K562 (cell line): ENCODE measurements around the gene MCM7. TPM values are rescaled to one million over a fixed set of nuclear protein-coding genes. Genes with fewer than 3 reads are reported as not detected.

Experiments
- L3MBTL2 ChIP-seq: fragments of 450-650 bp; IDR thresholded peaks from 2 replicates; pipeline ENCODE4 v1.6.1; 2016; ENCODE audit warnings: mild to moderate bottlenecking, moderate library complexity
- MYBL2 ChIP-seq, 2 experiments: fragments of 450-650 bp in 1 of 2; sonication (generic) in 1 of 2; formaldehyde crosslinking in 1 of 2; IDR thresholded peaks; 2 replicates each; pipeline versions ENCODE4 v1.6.1 to v1.8.1; 2017 to 2022; ENCODE audit warnings: borderline replicate concordance in 1 of 2, inconsistent platforms in 1 of 2, low read depth in 1 of 2, mild to moderate bottlenecking in 1 of 2, missing genetic modification reagents in 1 of 2, moderate library complexity in 1 of 2
- NEUROD1 ChIP-seq: fragments of 150-350 bp; IDR thresholded peaks from 2 replicates; pipeline ENCODE4 v1.6.1; 2014; ENCODE audit warnings: borderline replicate concordance, low read length, low read depth; ENCODE audit not compliant: partially characterized antibody
- NONO ChIP-seq, 2 experiments: fragments of 200-400 bp in 1 of 2; fragments of 450-650 bp in 1 of 2; formaldehyde crosslinking in 1 of 2; IDR thresholded peaks; 2 replicates each; pipeline ENCODE4 v1.6.1; 2017; ENCODE audit warnings: low read depth in 2 of 2, mild to moderate bottlenecking in 2 of 2, moderate library complexity in 2 of 2, low read length in 1 of 2
- ZNF431 ChIP-seq: sonication (generic); formaldehyde crosslinking; IDR thresholded peaks from 2 replicates; pipeline ENCODE4 v1.8.0; 2022; ENCODE audit warnings: mild to moderate bottlenecking, missing genetic modification reagents
- polyA plus RNA-seq, 8 experiments: library from polyadenylated mRNA; depleted of rRNA in 4 of 8; stranded (reverse) in 5 of 8; unstranded in 3 of 8; fragments of >200 nt; fragmentation: Nextera tagmentation in 2 of 8; fragmentation: Illumina TruSeq in 1 of 8; extraction: Ambion mirVana in 2 of 8; extraction: Trizol in 1 of 8; gene quantifications; 2 replicates each; pipeline versions ENCODE4 v1.2.1 to v1.2.3, GENCODE V29; 2011 to 2014; ENCODE audit warnings: inconsistent platforms in 1 of 8, missing spikeins in 1 of 8
- total RNA-seq, 7 experiments: library from RNA; depleted of rRNA in 6 of 7; stranded (reverse); fragments of >200 nt in 6 of 7; fragmentation: Illumina TruSeq in 2 of 7; extraction: Trizol in 2 of 7; gene quantifications; 2 replicates each; pipeline versions ENCODE4 v1.2.1 to v1.2.3, GENCODE V29; 2011 to 2021; ENCODE audit warnings: low replicate concordance in 1 of 7
- TF ChIP-seq, protein P1 (sequence below), 2 experiments: fragments of 450-650 bp; formaldehyde crosslinking in 1 of 2; IDR thresholded peaks; 2 replicates each; pipeline versions ENCODE4 v1.4.0 to v1.6.1; 2014 to 2020; ENCODE audit warnings: mild to moderate bottlenecking in 2 of 2, borderline replicate concordance in 1 of 2, low read depth in 1 of 2
- TF ChIP-seq, protein P2 (sequence below): fragments of 450-650 bp; IDR thresholded peaks from 2 replicates; pipeline ENCODE4 v1.6.1; 2016; ENCODE audit warnings: low read depth
- TF ChIP-seq, protein P3 (sequence below): sonication (generic); formaldehyde crosslinking; IDR thresholded peaks from 2 replicates; pipeline ENCODE4 v1.8.0; 2022; ENCODE audit warnings: mild to moderate bottlenecking, missing genetic modification reagents

MCM7 gene
- total and polyA plus RNA-seq, 9 of the 15 experiments (the other 6 are each of a cell fraction or from before 2014, with no cell fraction given) = 329 to 856 (median 437) TPM

DNA sequence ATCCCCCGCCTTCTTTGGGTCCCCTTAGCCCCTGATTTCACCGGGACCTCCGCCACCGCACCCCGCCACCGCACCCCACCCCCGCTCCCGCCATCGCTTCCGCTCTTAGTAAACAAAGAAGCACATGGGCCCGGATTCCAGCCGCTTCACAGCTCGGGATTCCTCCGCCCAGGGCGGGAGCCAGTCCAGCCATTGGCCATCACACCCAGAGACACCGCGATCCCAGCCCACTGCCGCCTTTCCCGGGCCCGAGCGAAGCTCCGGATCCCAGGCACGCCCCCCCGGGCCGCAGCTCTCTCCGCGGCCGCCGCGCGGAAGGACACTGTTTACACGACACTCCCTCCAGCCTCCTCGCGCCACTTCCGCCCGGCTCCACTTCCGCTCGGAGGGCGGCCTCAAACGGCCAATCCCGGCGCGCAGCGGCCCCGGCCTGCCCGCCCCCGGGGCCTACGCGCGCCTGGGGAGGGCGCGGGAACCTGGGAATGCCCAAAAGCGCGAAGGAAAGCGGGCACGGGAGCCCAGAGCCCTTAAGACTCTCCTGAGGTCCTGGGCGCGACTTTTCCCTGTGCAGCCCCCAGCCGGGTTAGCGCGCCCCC lies 679 bp downstream of the MCM7 start (continued):
- TF ChIP-seq, protein P1, sequence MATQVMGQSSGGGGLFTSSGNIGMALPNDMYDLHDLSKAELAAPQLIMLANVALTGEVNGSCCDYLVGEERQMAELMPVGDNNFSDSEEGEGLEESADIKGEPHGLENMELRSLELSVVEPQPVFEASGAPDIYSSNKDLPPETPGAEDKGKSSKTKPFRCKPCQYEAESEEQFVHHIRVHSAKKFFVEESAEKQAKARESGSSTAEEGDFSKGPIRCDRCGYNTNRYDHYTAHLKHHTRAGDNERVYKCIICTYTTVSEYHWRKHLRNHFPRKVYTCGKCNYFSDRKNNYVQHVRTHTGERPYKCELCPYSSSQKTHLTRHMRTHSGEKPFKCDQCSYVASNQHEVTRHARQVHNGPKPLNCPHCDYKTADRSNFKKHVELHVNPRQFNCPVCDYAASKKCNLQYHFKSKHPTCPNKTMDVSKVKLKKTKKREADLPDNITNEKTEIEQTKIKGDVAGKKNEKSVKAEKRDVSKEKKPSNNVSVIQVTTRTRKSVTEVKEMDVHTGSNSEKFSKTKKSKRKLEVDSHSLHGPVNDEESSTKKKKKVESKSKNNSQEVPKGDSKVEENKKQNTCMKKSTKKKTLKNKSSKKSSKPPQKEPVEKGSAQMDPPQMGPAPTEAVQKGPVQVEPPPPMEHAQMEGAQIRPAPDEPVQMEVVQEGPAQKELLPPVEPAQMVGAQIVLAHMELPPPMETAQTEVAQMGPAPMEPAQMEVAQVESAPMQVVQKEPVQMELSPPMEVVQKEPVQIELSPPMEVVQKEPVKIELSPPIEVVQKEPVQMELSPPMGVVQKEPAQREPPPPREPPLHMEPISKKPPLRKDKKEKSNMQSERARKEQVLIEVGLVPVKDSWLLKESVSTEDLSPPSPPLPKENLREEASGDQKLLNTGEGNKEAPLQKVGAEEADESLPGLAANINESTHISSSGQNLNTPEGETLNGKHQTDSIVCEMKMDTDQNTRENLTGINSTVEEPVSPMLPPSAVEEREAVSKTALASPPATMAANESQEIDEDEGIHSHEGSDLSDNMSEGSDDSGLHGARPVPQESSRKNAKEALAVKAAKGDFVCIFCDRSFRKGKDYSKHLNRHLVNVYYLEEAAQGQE (IDR thresholded peaks at IDR 0.05; ENCODE audit: borderline replicate concordance) = no peak
- TF ChIP-seq, protein P1 (CRISPR knock-in tag; IDR thresholded peaks at IDR 0.05; ENCODE audit: low read depth) = 0 out of 2 replicates have a peak, but pooled peaks have one; percentile 68
- TF ChIP-seq, protein P2, sequence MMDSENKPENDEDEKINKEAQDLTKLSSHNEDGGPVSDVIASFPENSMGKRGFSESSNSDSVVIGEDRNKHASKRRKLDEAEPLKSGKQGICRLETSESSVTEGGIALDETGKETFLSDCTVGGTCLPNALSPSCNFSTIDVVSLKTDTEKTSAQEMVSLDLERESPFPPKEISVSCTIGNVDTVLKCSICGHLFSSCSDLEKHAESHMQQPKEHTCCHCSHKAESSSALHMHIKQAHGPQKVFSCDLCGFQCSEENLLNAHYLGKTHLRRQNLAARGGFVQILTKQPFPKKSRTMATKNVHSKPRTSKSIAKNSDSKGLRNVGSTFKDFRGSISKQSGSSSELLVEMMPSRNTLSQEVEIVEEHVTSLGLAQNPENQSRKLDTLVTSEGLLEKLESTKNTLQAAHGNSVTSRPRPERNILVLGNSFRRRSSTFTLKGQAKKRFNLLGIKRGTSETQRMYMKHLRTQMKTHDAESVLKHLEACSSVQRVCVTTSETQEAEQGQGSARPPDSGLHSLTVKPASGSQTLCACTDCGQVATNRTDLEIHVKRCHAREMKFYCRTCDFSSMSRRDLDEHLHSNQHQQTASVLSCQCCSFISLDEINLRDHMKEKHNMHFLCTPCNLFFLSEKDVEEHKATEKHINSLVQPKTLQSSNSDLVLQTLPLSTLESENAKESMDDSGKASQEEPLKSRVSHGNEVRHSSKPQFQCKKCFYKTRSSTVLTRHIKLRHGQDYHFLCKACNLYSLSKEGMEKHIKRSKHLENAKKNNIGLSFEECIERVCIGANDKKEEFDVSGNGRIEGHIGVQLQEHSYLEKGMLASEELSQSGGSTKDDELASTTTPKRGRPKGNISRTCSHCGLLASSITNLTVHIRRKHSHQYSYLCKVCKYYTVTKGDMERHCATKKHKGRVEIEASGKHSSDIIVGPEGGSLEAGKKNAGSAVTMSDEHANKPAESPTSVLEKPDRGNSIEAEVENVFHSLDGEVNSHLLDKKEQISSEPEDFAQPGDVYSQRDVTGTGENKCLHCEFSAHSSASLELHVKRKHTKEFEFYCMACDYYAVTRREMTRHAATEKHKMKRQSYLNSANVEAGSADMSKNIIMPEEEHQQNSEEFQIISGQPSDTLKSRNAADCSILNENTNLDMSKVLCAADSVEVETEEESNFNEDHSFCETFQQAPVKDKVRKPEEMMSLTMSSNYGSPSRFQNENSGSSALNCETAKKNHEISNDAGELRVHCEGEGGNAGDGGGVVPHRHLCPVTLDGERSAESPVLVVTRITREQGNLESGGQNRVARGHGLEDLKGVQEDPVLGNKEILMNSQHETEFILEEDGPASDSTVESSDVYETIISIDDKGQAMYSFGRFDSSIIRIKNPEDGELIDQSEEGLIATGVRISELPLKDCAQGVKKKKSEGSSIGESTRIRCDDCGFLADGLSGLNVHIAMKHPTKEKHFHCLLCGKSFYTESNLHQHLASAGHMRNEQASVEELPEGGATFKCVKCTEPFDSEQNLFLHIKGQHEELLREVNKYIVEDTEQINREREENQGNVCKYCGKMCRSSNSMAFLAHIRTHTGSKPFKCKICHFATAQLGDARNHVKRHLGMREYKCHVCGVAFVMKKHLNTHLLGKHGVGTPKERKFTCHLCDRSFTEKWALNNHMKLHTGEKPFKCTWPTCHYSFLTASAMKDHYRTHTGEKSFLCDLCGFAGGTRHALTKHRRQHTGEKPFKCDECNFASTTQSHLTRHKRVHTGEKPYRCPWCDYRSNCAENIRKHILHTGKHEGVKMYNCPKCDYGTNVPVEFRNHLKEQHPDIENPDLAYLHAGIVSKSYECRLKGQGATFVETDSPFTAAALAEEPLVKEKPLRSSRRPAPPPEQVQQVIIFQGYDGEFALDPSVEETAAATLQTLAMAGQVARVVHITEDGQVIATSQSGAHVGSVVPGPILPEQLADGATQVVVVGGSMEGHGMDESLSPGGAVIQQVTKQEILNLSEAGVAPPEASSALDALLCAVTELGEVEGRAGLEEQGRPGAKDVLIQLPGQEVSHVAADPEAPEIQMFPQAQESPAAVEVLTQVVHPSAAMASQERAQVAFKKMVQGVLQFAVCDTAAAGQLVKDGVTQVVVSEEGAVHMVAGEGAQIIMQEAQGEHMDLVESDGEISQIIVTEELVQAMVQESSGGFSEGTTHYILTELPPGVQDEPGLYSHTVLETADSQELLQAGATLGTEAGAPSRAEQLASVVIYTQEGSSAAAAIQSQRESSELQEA = no peak
- TF ChIP-seq L3MBTL2 (peak; percentile 72; the same call in 1 of the 2 replicates), NONO (IDR thresholded peaks at IDR 0.05; ENCODE audit: low read depth in 2 of 2, low read length in 1 of 2) (0 out of 4 replicates have a peak, but pooled peaks of 1 of the 2 experiments have one; percentile 10), MYBL2 (IDR thresholded peaks at IDR 0.05; ENCODE audit: low read depth) (no peak), MYBL2 (CRISPR knock-in tag; IDR thresholded peaks at IDR 0.05; ENCODE audit: borderline replicate concordance) (no peak), NEUROD1 (peak; percentile 49), ZNF431 (0 out of 2 replicates have a peak, but pooled peaks have one; percentile 11)
- TF ChIP-seq, protein P3, sequence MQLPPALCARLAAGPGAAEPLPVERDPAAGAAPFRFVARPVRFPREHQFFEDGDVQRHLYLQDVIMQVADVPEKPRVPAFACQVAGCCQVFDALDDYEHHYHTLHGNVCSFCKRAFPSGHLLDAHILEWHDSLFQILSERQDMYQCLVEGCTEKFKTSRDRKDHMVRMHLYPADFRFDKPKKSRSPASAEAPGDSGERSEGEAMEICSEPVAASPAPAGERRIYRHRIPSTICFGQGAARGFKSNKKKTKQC = no peak
